PC-9 (cell line): ENCODE measurements around the gene NEIL3. TPM values are rescaled to one million over a fixed set of nuclear protein-coding genes. Genes with fewer than 3 reads are reported as not detected.

ENCODE experiments used
- BruUV-seq: library from RNA; stranded (reverse); fragments of 400-500 nt; replicated peaks from 2 replicates; lab custom pipeline; 2021; lab: Mats Ljungman, UMichigan
- CTCF ChIA-PET: fragments of 300-600 bp; sonication (Branson Sonifier 250); formaldehyde crosslinking; loops from one replicate; lab custom pipeline; 2022; ENCODE audit warnings: antibody characterized with exemption; lab: Charles Lee
- POLR2A ChIA-PET: fragments of 300-600 bp; sonication (Branson Sonifier 250); formaldehyde crosslinking; loops from one replicate; lab custom pipeline; 2022; ENCODE audit warnings: antibody characterized with exemption; ENCODE audit not compliant: unreplicated experiment; lab: Charles Lee
- DNase-seq, 2 experiments: peaks; one replicate each; pipeline versions ENCODE4 v3.0.0 to v3.0.0-alpha.2; 2015 to 2022; ENCODE audit warnings: mixed read lengths in 1 of 2
- H2AFZ ChIP-seq: fragments of 200-600 bp; sonication (generic); 2 replicates; pipeline ENCODE4 v1.8.1; 2017; ENCODE audit warnings: antibody characterized with exemption
- H3F3A ChIP-seq: fragments of 200-600 bp; sonication (generic); 2 replicates; pipeline ENCODE4 v1.8.1; 2017; ENCODE audit warnings: antibody characterized with exemption, mild to moderate bottlenecking, low read depth; ENCODE audit not compliant: insufficient read depth
- H3K27ac ChIP-seq: fragments of 200-600 bp; sonication (generic); 2 replicates; pipeline ENCODE4 v1.6.1; 2016; ENCODE audit warnings: mixed run types
- H3K27me3 ChIP-seq: fragments of 200-600 bp; sonication (generic); 2 replicates; pipeline ENCODE4 v1.6.1; 2016; ENCODE audit warnings: low read depth, mixed run types; ENCODE audit not compliant: insufficient read depth
- H3K36me3 ChIP-seq: fragments of 200-600 bp; sonication (generic); 2 replicates; pipeline ENCODE4 v1.6.1; 2016; ENCODE audit warnings: low read depth, mixed run types
- H3K4me1 ChIP-seq: fragments of 200-600 bp; sonication (generic); replicated peaks from 2 replicates; pipeline ENCODE4 v1.6.1; 2016; ENCODE audit warnings: mixed run types; ENCODE audit not compliant: insufficient read depth
- H3K4me2 ChIP-seq: fragments of 200-600 bp; sonication (generic); 2 replicates; pipeline ENCODE4 v1.6.1; 2017; ENCODE audit warnings: mixed run types
- H3K4me3 ChIP-seq: fragments of 200-600 bp; sonication (generic); 2 replicates; pipeline ENCODE4 v1.6.1; 2016; ENCODE audit warnings: mixed run types
- H3K79me2 ChIP-seq: fragments of 200-600 bp; sonication (generic); 2 replicates; pipeline ENCODE4 v1.6.1; 2017; ENCODE audit warnings: low read depth, mixed run types
- H3K9me2 ChIP-seq: fragments of 200-600 bp; sonication (generic); 2 replicates; pipeline ENCODE4 v1.8.1; 2017; ENCODE audit warnings: mild to moderate bottlenecking; ENCODE audit not compliant: insufficient read depth
- H3K9me3 ChIP-seq: fragments of 200-600 bp; sonication (generic); 2 replicates; pipeline ENCODE4 v1.8.1; 2016; ENCODE audit warnings: low read depth; ENCODE audit not compliant: insufficient read depth
- H4K20me1 ChIP-seq: fragments of 200-600 bp; sonication (generic); 2 replicates; pipeline ENCODE4 v1.8.1; 2017; ENCODE audit not compliant: insufficient read depth
- EZH2 ChIP-seq: fragments of 200-600 bp; sonication (generic); IDR thresholded peaks from 2 replicates; pipeline ENCODE4 v1.8.0; 2017; ENCODE audit warnings: antibody characterized with exemption, low read depth
- intact Hi-C: fragments of 100-400 bp; cut with micrococcal nuclease; formaldehyde crosslinking; loops from one replicate; pipeline ENCODE4 v1.10.0; 2022; ENCODE audit not compliant: unreplicated experiment
- total RNA-seq: library from RNA; stranded (reverse); gene quantifications from 2 replicates; pipeline ENCODE4 v1.2.3, GENCODE V29; 2021
- TF ChIP-seq, protein P1 (sequence below): fragments of 200-600 bp; sonication (generic); conservative IDR thresholded peaks from 2 replicates; pipeline ENCODE4 v1.6.1; 2017; ENCODE audit warnings: mixed run types, antibody characterized with exemption, mild to moderate bottlenecking, moderate library complexity

NEIL3 gene
- total RNA-seq, 1 experiment from 2014 or later, result 16.2 TPM

DNA sequence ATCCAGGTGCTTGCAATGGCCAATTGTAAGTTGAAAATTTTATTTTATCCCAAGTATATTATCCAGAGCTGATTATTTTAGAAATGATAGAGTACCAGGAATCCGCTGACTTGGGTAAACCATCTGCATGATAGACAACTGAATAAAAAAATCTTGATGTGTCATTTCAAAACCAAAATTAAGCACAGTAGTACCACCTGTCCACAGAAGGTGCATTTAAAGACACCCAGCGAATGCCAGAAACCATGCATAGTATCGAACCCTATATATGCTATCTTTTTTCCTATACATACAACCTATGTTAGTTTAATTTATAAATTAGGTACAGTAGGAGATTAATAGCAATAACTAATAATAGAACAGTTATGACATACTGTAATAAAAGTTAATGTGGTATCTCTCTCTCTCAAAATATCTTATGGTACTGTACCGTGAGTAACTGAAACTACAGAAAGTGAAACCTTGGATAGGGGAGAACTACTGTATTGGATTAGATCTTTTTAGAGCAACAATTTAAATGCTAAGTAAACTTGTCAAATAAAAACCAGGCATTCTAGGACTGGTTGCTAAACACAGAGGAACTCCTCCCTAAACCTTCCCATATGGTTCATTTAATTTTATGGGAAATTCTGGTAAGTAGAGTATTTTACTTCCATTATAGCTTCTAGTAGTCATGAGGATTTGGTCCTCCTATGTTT lies 6.2 kb downstream of the NEIL3 start:
- no peak overlapping the region for H2AFZ ChIP-seq
- H3K4me2 ChIP-seq, result no peak overlapping the region
- TF ChIP-seq, protein P1, sequence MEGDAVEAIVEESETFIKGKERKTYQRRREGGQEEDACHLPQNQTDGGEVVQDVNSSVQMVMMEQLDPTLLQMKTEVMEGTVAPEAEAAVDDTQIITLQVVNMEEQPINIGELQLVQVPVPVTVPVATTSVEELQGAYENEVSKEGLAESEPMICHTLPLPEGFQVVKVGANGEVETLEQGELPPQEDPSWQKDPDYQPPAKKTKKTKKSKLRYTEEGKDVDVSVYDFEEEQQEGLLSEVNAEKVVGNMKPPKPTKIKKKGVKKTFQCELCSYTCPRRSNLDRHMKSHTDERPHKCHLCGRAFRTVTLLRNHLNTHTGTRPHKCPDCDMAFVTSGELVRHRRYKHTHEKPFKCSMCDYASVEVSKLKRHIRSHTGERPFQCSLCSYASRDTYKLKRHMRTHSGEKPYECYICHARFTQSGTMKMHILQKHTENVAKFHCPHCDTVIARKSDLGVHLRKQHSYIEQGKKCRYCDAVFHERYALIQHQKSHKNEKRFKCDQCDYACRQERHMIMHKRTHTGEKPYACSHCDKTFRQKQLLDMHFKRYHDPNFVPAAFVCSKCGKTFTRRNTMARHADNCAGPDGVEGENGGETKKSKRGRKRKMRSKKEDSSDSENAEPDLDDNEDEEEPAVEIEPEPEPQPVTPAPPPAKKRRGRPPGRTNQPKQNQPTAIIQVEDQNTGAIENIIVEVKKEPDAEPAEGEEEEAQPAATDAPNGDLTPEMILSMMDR, result no peak
- no peak for TF ChIP-seq EZH2
- BruUV-seq, result no TSS peak
- intact Hi-C loops, result no loop called here
- H3K27ac ChIP-seq, result no peak overlapping the region
- CTCF ChIA-PET, result no interaction called here
- POLR2A ChIA-PET, result no interaction called here
- H3K9me3 ChIP-seq, result no peaks in the 10 kb centered on the region
- 0 out of 2 replicates have a peak, but pooled peaks cover 2% of the 10 kb centered on the region for H3K4me1 ChIP-seq
- no peaks in the 10 kb centered on the region for H4K20me1 ChIP-seq
- no peak for DNase-seq
- no peaks in the 10 kb centered on the region for H3F3A ChIP-seq
- no peaks in the 10 kb centered on the region for H3K9me2 ChIP-seq
- peaks cover 18% of the 10 kb centered on the region for H3K79me2 ChIP-seq
- no peaks in the 10 kb centered on the region; the same call in 1 of the 2 replicates for H3K36me3 ChIP-seq
- no peaks in the 10 kb centered on the region for H3K27me3 ChIP-seq
- no peak overlapping the region for H3K4me3 ChIP-seq

DNA sequence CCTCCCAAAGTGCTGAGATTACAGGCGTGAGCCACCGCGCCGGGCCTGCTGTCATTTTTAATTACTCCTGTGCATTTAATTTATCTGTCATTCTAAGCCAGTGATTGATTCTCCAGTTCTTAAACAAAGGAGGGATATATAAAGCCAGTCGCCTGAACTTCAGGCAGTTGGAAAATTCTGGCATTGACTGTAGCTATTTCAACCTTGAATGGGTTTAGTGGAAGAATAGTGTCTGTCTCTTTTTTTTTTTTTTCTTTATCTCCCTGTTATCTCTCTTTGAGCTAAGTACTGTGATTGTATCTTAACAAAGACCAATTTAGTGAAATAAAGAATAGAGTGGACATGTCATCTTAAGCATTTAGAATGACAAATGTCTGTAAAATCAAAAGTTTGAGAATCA lies 11.0 kb downstream of the NEIL3 start:
- no peaks in the 10 kb centered on the region for H3K4me1 ChIP-seq
- TF ChIP-seq EZH2, result no peak
- TF ChIP-seq, protein P1, result no peak
- no peak overlapping the region for H2AFZ ChIP-seq
- no peaks in the 10 kb centered on the region for H3K79me2 ChIP-seq
- ChIA-PET CTCF (no interaction called here), POLR2A (interaction anchor here (0.6 kb wide), 1 partner anchor 132 kb away, joined by 6 read pairs; no protein-coding TSS in a partner anchor)
- H3K4me2 ChIP-seq, result no peak overlapping the region
- no peak overlapping the region for H3K4me3 ChIP-seq
- DNase-seq, result no peak
- BruUV-seq, result no TSS peak
- H4K20me1 ChIP-seq, result no peaks in the 10 kb centered on the region
- no peaks in the 10 kb centered on the region for H3K27me3 ChIP-seq
- no peak overlapping the region for H3K27ac ChIP-seq
- H3K9me2 ChIP-seq, result no peaks in the 10 kb centered on the region
- intact Hi-C loops, result no loop called here
- H3K9me3 ChIP-seq, result no peaks in the 10 kb centered on the region
- H3F3A ChIP-seq, result no peaks in the 10 kb centered on the region
- no peaks in the 10 kb centered on the region; the same call in 1 of the 2 replicates for H3K36me3 ChIP-seq

DNA sequence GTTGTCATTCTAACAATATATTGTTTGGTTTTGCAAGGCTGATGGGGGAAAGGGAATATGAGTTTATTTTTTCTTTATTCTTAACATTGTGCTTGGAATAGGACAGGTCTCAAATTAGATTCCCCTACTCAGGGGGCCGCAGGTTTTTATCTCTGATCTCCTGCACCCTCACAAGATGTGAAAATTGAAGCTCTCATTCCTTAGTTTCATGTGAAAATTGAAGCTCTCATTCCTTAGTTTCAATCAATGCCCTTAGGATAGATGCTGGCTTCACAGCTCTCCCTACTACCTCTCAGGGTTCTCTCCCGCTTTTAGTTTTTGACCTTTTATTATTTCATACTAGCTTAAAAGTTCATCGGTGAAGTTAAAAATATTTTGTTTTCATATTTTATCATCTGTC lies 12.0 kb downstream of the NEIL3 start:
- intact Hi-C loops, result no loop called here
- CTCF ChIA-PET, result interaction anchor here (0.7 kb wide), 1 partner anchor 1245 kb away, joined by 3 read pairs; no protein-coding TSS in a partner anchor

More for the DNA sequence above, 12.0 kb downstream of the NEIL3 start:
- Histone ChIP-seq H3K27me3 (no peaks in the 10 kb centered on the region), H3K9me2 (no peaks in the 10 kb centered on the region), H3K36me3 (no peaks in the 10 kb centered on the region; the same call in 1 of the 2 replicates), H2AFZ (no peak overlapping the region), H3K79me2 (0 out of 2 replicates have a peak, but pooled peaks cover 4% of the 10 kb centered on the region), H3K27ac (no peak overlapping the region), H3K4me3 (no peak overlapping the region), H3F3A (no peaks in the 10 kb centered on the region), H3K4me2 (no peak overlapping the region), H3K9me3 (no peaks in the 10 kb centered on the region), H3K4me1 (no peaks in the 10 kb centered on the region), H4K20me1 (no peaks in the 10 kb centered on the region)
- TF ChIP-seq, protein P1, result no peak
- POLR2A ChIA-PET, result interaction anchor here (0.8 kb wide), 1 partner anchor 12 kb away, joined by 17 read pairs; the partner anchor contains the start of gene NEIL3
- no peak for DNase-seq
- BruUV-seq, result no TSS peak
